ENCODE data around the gene DSN1.
A peak's percentile ranks its signal among the peaks of the same experiment; 100 is the strongest.

DSN1 gene

GRCh38 chr20:36773597-36774390 is at the start of gene DSN1:
TSS of gene DSN1 (minus strand) at chr20:36773763. CDS start at chr20:36771458, 2,305 bp downstream.
- CTCF ChIA-PET, result interaction anchor here (0.5 to 2.3 kb wide), 15 partner anchors 16 to 374 kb away, joined by 3 to 11 read pairs (median 3); partner anchors contain the start of gene RBL1
- peak; percentile 98 for DNase-seq
- Mint-ChIP-seq H3K36me3 (peaks cover 17% of the 10 kb centered on the region), H3K27ac (peak within 1 kb of the TSS; percentile 91), H3K4me1 (peaks cover 46% of the 10 kb centered on the region), H3K4me3 (peak within 1 kb of the TSS; percentile 79), H3K9me3 (no peaks in the 10 kb centered on the region), H3K27me3 (peaks cover 23% of the 10 kb centered on the region)

- peaks cover 12% of the 10 kb centered on the region for H3K4me1 Mint-ChIP-seq
- H3K27me3 Mint-ChIP-seq, result peaks cover 17% of the 10 kb centered on the region
- no peaks in the 10 kb centered on the region for H3K9me3 Mint-ChIP-seq
- CTCF ChIA-PET, result interaction anchor here (1.3 kb wide), 1 partner anchor 14 kb away, joined by 5 read pairs; no protein-coding TSS in a partner anchor
- no peak overlapping the region for H3K4me3 Mint-ChIP-seq
- H3K36me3 Mint-ChIP-seq, result no peaks in the 10 kb centered on the region
- no peak overlapping the region for H3K27ac Mint-ChIP-seq
- DNase-seq, result no peak
These were observed 49.6 kb upstream of the DSN1 start for GRCh38 chr20:36823121-36823520.

GRCh38 chr20:36821964-36822437 is 48.4 kb upstream of the DSN1 start:
- DNase-seq, result no peak
- no peak overlapping the region for H3K4me3 Mint-ChIP-seq
- no peak overlapping the region for H3K27ac Mint-ChIP-seq
- peaks cover 3% of the 10 kb centered on the region for H3K4me1 Mint-ChIP-seq
- H3K9me3 Mint-ChIP-seq, result no peaks in the 10 kb centered on the region
- no peaks in the 10 kb centered on the region for H3K36me3 Mint-ChIP-seq
- peaks cover 26% of the 10 kb centered on the region for H3K27me3 Mint-ChIP-seq
- CTCF ChIA-PET, result no interaction called here

- no peak overlapping the region for H3K27ac Mint-ChIP-seq
- H3K4me3 Mint-ChIP-seq, result no peak overlapping the region
- DNase-seq, result no peak
- H3K36me3 Mint-ChIP-seq, result no peaks in the 10 kb centered on the region
- H3K4me1 Mint-ChIP-seq, result no peaks in the 10 kb centered on the region
- peaks cover 28% of the 10 kb centered on the region for H3K27me3 Mint-ChIP-seq
- CTCF ChIA-PET, result no interaction called here
- no peaks in the 10 kb centered on the region for H3K9me3 Mint-ChIP-seq
These were observed 47.4 kb upstream of the DSN1 start for GRCh38 chr20:36820928-36821327.

- no peak for DNase-seq
- CTCF ChIA-PET, result interaction anchor here (0.8 to 3.3 kb wide), 2 partner anchors 11 to 227 kb away, joined by 3 to 25 read pairs; no protein-coding TSS in a partner anchor
- H3K9me3 Mint-ChIP-seq, result no peaks in the 10 kb centered on the region
- H3K4me1 Mint-ChIP-seq, result no peaks in the 10 kb centered on the region
- H3K27ac Mint-ChIP-seq, result no peak overlapping the region
- H3K27me3 Mint-ChIP-seq, result peaks cover 25% of the 10 kb centered on the region
- no peak overlapping the region for H3K4me3 Mint-ChIP-seq
- no peaks in the 10 kb centered on the region for H3K36me3 Mint-ChIP-seq
These were observed 46.5 kb upstream of the DSN1 start for GRCh38 chr20:36820073-36820472.

GRCh38 chr20:36819659-36820058 is 46.1 kb upstream of the DSN1 start:
- DNase-seq, result no peak
- Mint-ChIP-seq H3K27ac (no peak overlapping the region), H3K9me3 (no peaks in the 10 kb centered on the region), H3K4me1 (no peaks in the 10 kb centered on the region), H3K27me3 (peaks cover 25% of the 10 kb centered on the region), H3K36me3 (no peaks in the 10 kb centered on the region), H3K4me3 (no peak overlapping the region)
- CTCF ChIA-PET, result interaction anchor here (3.3 kb wide), 1 partner anchor 11 kb away, joined by 25 read pairs; no protein-coding TSS in a partner anchor

GRCh38 chr20:36818861-36819260 is 45.3 kb upstream of the DSN1 start:
- Mint-ChIP-seq H3K27ac (no peak overlapping the region), H3K4me1 (no peaks in the 10 kb centered on the region), H3K4me3 (no peak overlapping the region), H3K36me3 (no peaks in the 10 kb centered on the region), H3K27me3 (peaks cover 25% of the 10 kb centered on the region), H3K9me3 (no peaks in the 10 kb centered on the region)
- DNase-seq, result no peak
- CTCF ChIA-PET, result interaction anchor here (3.3 kb wide), 1 partner anchor 10 kb away, joined by 25 read pairs; no protein-coding TSS in a partner anchor

GRCh38 chr20:36818185-36818584 is 44.6 kb upstream of the DSN1 start:
- no peaks in the 10 kb centered on the region for H3K9me3 Mint-ChIP-seq
- CTCF ChIA-PET, result interaction anchor here (3.3 kb wide), 1 partner anchor 9 kb away, joined by 25 read pairs; no protein-coding TSS in a partner anchor
- no peaks in the 10 kb centered on the region for H3K36me3 Mint-ChIP-seq
- no peak for DNase-seq
- H3K4me3 Mint-ChIP-seq, result no peak overlapping the region
- H3K4me1 Mint-ChIP-seq, result no peaks in the 10 kb centered on the region
- H3K27me3 Mint-ChIP-seq, result peaks cover 25% of the 10 kb centered on the region
- H3K27ac Mint-ChIP-seq, result no peak overlapping the region

GRCh38 chr20:36817496-36817895 is 43.9 kb upstream of the DSN1 start:
- CTCF ChIA-PET, result interaction anchor here (3.3 kb wide), 1 partner anchor 9 kb away, joined by 25 read pairs; no protein-coding TSS in a partner anchor
- no peaks in the 10 kb centered on the region for H3K36me3 Mint-ChIP-seq
- H3K9me3 Mint-ChIP-seq, result no peaks in the 10 kb centered on the region
- H3K27me3 Mint-ChIP-seq, result peaks cover 21% of the 10 kb centered on the region
- no peak overlapping the region for H3K27ac Mint-ChIP-seq
- H3K4me1 Mint-ChIP-seq, result no peaks in the 10 kb centered on the region
- no peak for DNase-seq
- H3K4me3 Mint-ChIP-seq, result no peak overlapping the region

- H3K9me3 Mint-ChIP-seq, result no peaks in the 10 kb centered on the region
- H3K27ac Mint-ChIP-seq, result no peak overlapping the region
- H3K36me3 Mint-ChIP-seq, result no peaks in the 10 kb centered on the region
- peaks cover 4% of the 10 kb centered on the region for H3K4me1 Mint-ChIP-seq
- H3K27me3 Mint-ChIP-seq, result peaks cover 21% of the 10 kb centered on the region
- DNase-seq, result no peak
- no peak overlapping the region for H3K4me3 Mint-ChIP-seq
- CTCF ChIA-PET, result interaction anchor here (1.0 to 1.2 kb wide), 2 partner anchors 61 to 71 kb away, joined by 4 to 5 read pairs; no protein-coding TSS in a partner anchor
These were observed 42.0 kb upstream of the DSN1 start for GRCh38 chr20:36815454-36816091.

- Mint-ChIP-seq H3K4me1 (peaks cover 7% of the 10 kb centered on the region), H3K27me3 (peaks cover 10% of the 10 kb centered on the region), H3K36me3 (peaks cover 3% of the 10 kb centered on the region), H3K27ac (no peak overlapping the region), H3K4me3 (no peak overlapping the region), H3K9me3 (no peaks in the 10 kb centered on the region)
- CTCF ChIA-PET, result no interaction called here
- DNase-seq, result no peak
These were observed 39.3 kb upstream of the DSN1 start for GRCh38 chr20:36812594-36813463.

GRCh38 chr20:36808317-36809257 is 35.0 kb upstream of the DSN1 start:
- H3K27ac Mint-ChIP-seq, result peak overlapping the region; percentile 54
- DNase-seq, result peak; percentile 84
- H3K4me3 Mint-ChIP-seq, result no peak overlapping the region
- CTCF ChIA-PET, result interaction anchor here (0.6 to 2.9 kb wide), 40 partner anchors 10 to 958 kb away, joined by 3 to 35 read pairs (median 4); partner anchors contain the start of gene SLA2
- H3K4me1 Mint-ChIP-seq, result peaks cover 7% of the 10 kb centered on the region
- peaks cover 3% of the 10 kb centered on the region for H3K36me3 Mint-ChIP-seq
- no peaks in the 10 kb centered on the region for H3K9me3 Mint-ChIP-seq
- H3K27me3 Mint-ChIP-seq, result peaks cover 3% of the 10 kb centered on the region

GRCh38 chr20:36806049-36806448 is 32.5 kb upstream of the DSN1 start:
- Mint-ChIP-seq H3K27me3 (peaks cover 7% of the 10 kb centered on the region), H3K9me3 (no peaks in the 10 kb centered on the region), H3K4me3 (no peak overlapping the region), H3K27ac (no peak overlapping the region), H3K36me3 (peaks cover 3% of the 10 kb centered on the region), H3K4me1 (peaks cover 3% of the 10 kb centered on the region)
- DNase-seq, result no peak
- CTCF ChIA-PET, result no interaction called here
